GM19452 (cell line): Measurements from ENCODE around the gene MAGI1.
"Not testable (repeated sequence)": the region's sequence is repeated elsewhere in the genome, so short reads cannot be mapped to it uniquely, and the experiment has no call there.

Experiments
- ATAC-seq: cut with Tn5 transposase; IDR thresholded peaks from one replicate; pipeline ENCODE4 v1.9.1; 2021; ENCODE audit not compliant: unreplicated experiment

The MAGI1 gene

DNA sequence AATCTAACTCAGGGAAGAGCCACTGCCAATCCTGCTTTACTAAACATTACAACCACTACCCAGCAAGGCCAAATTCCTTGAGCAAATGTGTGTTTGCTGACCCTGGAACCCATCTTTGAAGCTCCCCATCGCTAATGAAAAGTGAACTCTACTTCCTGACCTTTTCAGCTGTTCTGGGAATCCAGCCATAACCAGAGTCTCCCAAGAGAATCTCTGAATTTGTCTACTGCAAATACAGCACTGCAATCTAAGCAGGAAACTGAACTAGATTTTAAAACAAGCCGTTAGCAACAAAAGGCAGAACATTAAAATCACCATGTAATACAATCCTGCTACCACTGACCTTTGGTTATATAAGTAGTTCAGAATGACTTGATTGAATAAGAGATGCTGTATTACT lies 309.2 kb downstream of the MAGI1 start:
- no peak for ATAC-seq

DNA sequence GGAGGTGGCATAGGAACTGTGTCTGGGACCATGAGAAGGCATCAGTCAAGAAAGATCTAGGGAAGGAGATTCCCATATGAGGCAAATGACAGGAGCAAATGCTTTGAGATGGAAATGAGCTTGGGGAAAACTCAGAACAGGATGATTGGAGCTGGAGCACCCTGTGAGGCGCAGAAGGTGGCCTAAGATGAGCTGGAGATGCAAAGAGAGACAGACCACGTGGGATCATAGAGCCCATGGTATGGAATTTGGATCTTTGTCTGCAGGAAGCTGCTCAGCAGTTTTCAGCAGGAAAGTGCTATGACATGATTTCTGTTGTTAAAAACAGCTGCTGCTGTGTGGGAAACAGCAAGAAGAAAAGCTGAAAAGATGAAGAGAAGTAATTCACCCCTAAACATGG lies 310.6 kb downstream of the MAGI1 start:
- no peak for ATAC-seq

DNA sequence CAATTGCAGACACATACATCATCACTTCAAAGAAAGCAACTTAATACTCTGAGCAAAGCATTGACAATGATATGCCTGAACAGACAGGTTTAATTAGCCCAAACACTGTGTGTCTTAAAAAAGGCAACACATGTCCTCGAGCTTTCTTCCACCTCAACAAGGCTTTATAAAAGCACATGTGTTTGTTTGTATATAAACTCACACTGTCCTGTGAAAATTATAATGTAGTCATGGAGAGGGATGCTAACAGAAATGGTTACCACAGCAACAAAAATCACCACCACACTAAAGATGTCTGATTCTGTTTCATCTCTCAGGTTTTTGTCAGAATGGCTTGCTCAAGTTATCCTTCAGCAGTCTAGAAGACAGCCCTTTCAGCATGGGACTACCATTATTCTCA lies 314.7 kb downstream of the MAGI1 start:
- ATAC-seq: no peak

DNA sequence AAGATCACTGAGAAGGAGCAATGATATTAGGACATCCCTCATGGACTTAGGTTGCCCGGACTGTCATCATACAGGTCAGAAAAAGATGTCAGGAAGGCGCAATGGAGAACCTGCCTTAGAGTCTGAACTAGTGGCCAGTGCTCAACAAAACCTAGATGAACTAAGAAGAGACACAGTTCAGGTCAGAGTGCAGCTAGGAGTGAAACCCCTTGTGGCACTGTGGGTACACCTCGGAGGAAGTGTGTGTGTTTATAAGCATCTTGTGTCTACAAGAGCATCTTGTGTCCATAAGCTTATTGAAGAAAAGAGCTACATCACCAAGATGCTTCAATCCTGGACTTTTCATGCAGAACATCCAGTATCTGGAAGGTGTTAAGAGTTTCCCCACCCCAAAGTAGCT lies 315.7 kb downstream of the MAGI1 start:
- no peak for ATAC-seq

DNA sequence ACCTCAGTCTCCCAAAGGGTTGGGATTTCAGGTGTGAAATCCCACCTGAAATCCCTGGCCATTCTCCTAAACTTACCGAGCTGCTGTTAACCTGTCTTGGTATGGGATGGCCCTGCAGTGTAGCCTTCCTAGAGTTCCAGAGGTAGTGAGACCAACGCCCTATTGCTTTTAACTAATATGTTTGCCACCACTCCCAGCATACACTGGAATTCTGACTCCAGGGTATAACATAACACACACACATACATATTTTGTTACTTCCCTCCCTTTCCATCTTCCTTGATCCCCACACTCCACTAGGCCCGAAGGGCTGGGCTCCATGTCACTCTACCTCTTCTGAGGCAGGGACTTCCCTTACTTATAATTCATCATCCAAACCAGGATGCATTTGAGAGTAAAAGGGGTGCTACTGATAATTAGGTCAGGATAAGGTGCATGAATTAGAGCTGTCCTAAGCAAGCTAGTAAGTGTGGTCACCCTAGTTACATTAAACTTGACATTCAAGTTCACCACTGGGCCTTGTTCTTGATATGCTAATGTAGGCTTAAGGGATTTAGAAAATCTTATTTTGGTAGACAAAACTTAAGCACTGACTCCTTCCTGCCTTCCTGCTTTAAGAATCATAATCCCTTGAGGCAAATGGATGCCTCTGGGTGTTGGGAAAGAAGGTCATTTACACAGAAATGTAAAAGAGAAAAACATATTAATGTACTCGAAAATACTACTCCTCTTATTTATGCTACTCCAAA lies 317.6 kb downstream of the MAGI1 start:
- no peak for ATAC-seq

DNA sequence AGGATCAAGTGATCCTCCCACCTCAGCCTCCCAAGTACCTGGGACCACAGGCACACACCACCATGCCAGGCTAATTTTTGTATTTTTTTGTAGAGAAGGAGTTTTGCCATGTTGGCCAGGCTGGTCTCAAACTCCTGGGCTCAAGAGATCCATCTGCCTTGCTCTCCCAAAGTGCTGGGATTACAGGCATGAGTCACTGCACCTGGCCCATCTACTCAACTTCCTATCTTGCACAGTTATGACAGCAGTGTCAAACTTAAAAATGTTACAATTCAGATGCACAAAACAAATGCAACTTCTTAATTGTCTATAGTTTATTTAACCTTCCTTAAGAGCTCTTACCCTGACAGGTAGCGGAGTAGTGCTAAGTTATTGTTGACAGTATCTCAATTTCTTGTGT lies 319.1 kb downstream of the MAGI1 start:
- not testable (repeated sequence) for ATAC-seq

DNA sequence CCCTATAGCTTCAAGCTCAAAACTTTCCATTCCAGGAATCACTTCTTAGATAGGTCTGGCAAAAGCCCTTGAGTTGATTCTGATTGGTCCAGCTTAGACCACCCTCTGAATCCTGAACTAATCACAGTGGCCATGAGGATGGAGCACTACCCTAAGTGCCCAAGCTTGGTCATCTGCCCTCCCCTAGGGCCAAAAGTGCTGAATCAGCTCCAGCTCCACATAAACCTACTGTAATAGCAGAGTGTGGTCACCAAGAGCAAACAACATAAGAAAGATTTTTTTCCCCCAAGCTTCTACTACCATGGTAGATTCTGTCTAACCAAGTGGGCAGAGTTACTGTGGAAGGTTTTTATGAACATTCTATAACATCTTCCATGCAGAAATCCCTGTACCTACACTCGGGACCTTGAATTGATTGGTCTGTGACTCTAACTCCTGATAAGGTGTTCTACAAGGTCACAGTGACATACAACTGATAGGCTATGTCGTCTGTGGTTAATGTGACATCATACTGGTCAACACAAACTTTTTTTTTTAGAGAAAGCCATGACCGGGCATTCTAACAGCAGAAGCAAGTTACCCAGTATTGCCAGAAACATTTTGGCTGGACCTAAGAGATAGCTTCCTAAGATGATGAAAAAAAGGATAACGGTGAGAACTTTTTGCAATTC lies 320.9 kb downstream of the MAGI1 start:
- no peak for ATAC-seq

DNA sequence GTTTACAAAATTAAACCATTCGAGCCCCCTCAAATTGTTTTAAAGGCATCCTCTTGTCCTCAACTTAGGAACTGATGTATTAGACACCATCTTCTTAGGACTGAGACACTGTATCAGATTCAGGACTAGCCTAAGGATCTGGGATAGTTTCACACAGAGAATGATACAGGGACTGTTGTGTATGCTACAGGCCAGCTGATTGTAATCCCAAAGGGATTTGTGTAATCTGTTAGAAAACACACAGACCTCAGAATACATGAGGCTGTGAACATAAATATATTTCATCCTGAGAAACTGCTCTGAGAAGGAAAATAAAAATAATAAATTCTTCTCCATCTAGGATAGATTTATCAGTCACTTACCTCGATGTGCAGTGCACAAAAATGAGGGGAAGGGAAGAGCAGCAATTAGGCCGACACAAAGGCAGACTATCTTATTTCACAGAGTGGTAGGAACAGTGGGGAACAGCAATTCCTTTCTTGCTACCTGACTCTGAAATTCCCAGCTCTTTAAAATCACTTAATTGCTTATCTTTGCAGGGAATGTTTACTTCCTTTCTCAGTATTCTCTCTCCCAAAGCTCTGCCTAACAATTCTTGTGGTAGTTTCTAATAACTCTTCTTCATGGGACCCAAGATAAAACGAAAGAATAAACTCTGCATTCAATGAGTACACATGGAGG lies 322.5 kb downstream of the MAGI1 start:
- no peak for ATAC-seq

DNA sequence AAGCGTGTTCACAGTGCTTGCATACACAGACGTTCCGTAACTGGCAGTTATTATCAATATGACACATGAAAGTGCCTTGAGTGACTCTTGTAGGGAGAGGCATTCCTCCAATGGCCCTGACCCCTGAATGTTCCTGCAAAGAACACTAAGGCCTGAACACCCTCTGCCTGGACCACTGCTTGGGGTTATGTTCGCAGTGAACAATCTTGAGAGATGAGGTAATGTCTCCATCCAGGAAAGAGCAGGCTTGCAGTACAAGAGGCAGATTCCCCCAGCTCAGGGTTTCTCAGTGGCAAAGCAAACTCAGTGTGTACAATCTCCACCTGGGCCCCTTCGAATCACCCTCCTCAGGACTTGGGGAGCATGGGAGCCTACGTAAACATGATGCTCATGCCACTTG lies 324.6 kb downstream of the MAGI1 start:
- ATAC-seq: no peak

DNA sequence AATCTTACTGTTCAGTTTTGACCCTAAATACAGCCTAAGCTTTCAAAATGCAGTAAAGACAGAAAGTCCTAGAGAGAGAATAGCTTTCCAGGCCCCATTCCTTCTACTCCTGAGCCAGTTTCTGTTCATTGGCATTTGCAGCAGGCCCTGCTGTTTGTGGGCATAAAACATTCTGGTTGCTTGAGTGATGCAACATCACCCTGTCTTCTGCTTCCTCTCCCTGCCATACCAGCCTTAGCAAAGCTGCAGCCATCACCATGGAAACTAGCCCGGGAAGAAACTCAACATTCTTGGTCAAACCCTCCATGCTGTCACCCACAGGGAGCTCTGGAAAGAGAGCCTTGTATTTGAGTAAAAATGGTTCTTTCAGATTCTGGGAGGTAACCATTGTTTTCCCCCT lies 325.7 kb downstream of the MAGI1 start:
- ATAC-seq: no peak

DNA sequence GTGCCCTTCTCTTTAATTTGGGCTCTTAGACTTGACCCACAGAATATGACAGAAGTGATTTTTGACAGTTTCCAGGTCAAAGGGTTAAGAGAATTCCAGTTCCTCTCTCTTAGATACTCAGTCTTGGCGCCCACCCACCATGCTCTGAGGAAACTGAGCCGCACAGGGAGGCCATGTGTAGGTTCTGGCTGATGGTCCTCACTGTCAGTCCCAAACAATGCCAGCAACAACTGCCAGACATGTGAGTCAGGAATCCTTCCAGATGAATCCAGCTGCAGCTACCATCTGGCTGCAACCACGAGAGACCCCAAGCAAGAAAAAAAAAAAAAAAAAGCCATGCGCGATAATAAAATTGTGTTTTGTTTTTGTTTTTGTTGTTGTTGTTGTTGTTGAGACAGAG lies 326.6 kb downstream of the MAGI1 start:
- no peak for ATAC-seq

DNA sequence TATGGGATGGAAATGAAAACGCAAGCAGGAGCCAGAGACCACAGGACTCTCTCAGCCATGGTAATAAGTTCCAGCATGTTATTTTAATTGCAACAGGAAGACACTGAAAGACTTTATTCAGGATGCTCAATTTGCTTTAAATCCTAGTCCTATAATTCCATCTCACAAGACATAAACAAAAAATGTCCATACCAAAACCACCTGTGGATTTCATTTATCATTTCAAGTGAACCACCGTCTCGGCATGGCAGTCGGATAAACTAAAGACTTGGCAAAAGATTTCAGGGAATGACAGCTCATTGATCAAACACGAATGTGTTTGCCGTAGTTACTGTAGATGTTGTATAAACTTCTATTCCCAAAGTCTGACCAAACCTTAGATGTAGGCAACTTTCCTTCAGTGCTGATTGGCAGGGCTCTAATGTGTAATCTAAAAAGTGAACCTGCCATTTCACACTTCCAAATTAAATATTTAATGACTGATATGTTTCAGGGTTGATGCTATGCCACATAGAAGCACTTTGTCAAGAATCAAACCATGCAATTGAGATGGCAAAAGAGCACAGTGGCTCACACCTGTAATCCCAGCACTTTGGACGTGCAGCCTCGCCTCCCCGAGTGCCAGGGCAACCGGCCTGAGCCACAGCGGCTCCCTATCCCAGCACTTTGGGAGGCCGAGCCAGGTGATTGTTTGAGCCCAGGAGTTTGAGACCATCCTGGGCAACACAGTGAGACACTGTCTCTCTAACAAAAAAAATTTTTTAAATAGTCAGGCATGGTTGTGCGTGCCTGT lies 331.7 kb downstream of the MAGI1 start:
- ATAC-seq: no peak

DNA sequence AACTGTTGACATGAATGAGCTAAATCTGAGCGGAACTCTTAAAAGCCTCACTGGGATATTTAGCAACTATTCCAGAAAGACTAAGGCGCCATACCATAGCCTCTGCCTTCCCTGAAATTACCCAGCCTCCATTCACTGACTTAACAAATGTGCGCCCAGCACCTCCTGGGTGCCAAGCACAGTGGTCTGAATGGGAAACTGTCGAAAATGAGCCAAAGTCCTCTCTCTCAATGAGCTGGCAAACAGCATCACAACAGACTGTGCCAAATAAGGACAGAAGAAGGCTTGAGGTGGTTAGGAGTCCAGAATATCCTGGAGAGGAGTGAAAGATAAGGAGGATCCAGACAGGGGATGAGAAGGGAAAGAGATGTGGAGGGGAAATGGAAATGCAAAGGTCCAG lies 332.4 kb downstream of the MAGI1 start:
- no peak for ATAC-seq

DNA sequence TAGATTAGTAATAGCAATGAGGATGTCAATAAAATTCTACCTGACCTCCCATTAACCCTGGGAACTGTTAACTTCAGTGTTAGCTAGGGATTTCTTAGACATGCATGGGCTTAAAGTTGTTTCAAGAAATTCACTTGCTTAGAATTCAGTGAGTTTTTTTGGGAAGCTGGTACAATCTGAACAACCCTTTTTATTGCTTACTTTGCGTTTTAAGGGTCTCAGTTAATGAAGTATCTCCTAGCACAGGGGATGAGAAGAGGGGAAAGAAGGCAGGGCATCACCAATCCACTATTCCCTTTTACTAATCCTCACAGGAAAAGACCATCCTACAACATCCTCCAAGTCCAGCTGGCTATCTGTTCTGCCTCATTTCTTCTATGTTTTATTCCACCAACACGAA lies 334.9 kb downstream of the MAGI1 start:
- ATAC-seq: no peak

DNA sequence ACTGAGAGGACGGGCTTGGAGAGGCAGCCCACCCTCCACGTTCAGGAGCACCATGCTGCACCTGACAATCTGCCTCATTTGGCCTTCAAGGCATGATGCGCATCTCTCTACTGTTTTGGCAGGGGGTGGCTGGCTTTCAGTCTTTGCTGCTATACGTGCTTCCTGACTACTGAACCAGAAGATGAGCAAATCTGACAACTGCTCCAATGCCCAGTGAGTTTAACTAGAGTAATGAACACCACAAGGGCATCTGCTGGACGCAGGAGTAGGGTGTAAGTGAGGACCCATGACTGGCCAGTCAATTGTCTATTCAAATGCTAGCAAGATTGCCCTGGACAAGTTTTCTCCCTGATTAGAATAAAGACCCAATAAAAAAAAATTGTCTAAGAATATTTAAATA lies 335.7 kb downstream of the MAGI1 start:
- ATAC-seq: no peak

DNA sequence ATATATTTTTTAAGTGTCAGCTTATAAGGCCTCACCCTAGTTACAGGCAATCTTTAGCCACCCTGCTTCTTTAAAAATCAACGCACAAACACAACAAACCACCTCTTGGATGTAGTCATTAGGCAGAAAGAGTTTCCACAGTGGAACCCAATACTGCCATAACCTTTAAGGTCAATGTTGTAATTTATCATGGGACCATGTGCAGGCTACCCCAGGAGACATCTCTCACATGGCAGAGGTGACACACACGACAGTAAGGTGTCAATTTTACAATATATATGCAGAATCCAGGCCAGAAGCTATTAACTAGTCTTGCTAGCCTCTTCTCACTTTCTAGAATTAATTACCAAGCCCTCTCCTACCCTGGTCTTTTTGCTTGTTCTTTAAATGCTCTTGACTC lies 336.5 kb downstream of the MAGI1 start:
- no peak for ATAC-seq

DNA sequence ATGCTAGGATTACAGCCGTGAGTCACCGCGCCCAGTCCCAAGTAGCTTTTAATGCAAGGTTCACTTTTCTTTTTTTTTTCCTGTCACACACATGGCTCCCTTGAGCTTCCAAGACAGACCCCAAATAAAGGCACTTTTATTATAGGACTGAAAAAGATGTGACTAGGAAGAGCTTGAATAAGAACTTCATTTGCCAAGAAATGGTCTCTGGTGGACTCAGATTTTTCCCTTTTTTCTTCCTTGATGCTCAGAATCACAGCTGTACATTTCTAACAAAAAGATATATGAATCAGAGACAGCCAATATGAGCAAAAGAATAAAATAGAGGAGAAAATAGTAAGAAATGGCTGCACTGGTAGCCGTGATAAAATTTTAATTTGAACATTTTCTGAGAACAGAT lies 337.2 kb downstream of the MAGI1 start:
- ATAC-seq: no peak

DNA sequence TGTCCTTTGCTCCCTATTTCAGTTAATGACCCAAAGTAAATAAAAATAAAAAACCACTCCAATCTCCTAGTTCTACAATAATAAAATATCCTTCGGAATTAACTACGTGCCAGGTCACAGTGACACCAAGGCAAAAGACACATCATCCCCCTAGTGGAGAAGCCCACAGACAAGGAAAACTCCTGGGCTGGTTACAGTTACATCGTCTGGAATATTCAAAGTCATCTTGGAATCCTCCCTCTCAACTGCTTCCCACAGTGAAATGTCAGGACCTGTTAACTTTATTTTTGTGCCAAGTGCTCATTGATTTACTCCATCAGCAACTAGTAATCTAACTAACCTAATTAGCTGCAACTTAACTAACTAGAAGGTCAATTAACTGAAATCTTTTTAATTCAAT lies 349.3 kb downstream of the MAGI1 start:
- no peak for ATAC-seq

DNA sequence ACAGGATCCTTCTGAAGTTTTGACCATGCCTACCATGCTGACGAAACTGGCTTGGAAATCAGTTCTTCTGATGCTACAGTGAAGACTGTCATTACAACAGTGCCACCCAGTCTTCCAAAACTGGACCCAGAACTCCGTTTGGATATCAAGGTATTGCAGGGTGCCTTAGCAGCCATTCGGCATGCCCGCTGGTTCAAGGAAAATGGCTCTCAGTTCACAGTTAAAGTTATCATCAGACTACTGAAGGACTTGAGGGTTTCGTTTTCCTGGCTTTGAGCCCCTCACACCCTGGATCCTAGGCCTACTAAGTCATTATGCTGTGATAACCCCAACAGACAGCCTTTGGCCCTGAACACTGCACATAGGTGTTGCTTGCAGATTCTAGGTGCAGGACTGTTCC lies 351.0 kb downstream of the MAGI1 start:
- ATAC-seq: no peak

DNA sequence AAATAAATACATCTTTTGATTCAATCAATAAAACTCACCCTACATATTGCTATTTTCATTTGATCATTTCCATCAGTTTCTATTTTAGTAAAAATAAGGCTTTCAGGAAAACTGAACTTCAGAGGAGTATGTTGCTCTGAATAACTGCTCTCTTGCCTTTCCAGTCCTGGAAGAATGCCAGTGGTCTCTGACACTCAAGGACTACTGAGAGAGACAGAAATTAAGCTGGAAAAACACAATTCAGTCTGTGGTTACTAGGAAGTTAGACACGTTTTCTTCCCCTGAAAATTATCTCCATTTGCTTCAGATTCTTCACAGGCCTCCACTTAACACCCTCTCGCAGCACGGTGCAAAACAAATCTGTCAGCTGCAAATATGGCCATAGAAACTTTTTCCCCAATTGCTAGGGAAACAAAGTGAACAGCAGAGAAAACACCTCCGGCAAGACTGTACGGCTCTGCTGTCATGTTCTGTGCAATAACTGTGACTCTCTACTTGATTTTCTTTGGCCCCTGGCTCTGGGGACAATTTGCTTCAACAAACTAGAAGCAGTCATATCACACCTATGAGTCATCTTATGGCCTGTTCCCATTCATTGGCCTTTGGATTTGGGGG lies 353.0 kb downstream of the MAGI1 start:
- no peak for ATAC-seq

DNA sequence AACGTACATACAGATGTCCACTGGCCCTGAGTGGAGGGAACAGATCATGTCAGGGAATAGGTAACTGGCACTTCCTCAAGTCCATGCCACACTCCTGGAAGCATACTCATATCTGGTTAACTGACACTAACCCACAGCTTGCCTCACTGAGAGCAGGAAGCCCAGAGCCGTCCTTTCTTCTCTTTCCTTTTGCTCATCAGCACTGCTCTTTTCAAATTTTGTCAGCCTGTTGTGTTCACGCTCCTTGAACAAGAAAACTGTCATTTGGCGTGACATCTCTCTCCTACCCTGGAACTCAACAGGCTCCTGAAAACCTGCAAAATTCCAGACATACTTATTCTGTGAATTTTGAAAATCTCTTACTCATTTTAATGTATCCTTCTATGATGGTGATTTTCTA lies 360.2 kb downstream of the MAGI1 start:
- ATAC-seq: no peak
